IMR-90 (cell line): Measurements from ENCODE around the gene HLA-DRB1. TPM values are rescaled to one million over a fixed set of nuclear protein-coding genes. Genes with fewer than 3 reads are reported as not detected.
"Not testable (repeated sequence)": the region's sequence is repeated elsewhere in the genome, so short reads cannot be mapped to it uniquely, and the experiment has no call there.

Experiments
- ATAC-seq: fragments of 200-7000 bp; cut with Tn5 transposase; 2 replicates; pipeline ENCODE4 v1.9.1; 2020; ENCODE audit warnings: low read depth, mild to moderate bottlenecking, moderate library complexity
- BruUV-seq: library from RNA; stranded (reverse); fragments of 400-500 nt; replicated peaks from 2 replicates; lab custom pipeline; 2021; lab: Mats Ljungman, UMichigan
- CTCF ChIA-PET: fragments of 300-600 bp; formaldehyde crosslinking; extraction: SDS; loops from one replicate; lab custom pipeline; 2021; ENCODE audit warnings: antibody characterized with exemption; lab: Yijun Ruan, JAX
- POLR2A ChIA-PET: fragments of 300-600 bp; sonication (Branson Sonifier 250); formaldehyde crosslinking; loops from one replicate; lab custom pipeline; 2022; ENCODE audit warnings: antibody characterized with exemption; ENCODE audit not compliant: unreplicated experiment; lab: Charles Lee
- DNase-seq: peaks from one replicate; pipeline ENCODE4 v3.0.0; 2013
- H2AFZ ChIP-seq: replicated peaks from 2 replicates; pipeline ENCODE3; 2013; ENCODE audit warnings: low read length, mild to moderate bottlenecking; ENCODE audit not compliant: poor library complexity
- H2AK5ac ChIP-seq: 2 replicates; pipeline ENCODE4 v1.6.1; 2013; ENCODE audit warnings: low read depth, low read length, inconsistent platforms
- H2AK9ac ChIP-seq: replicated peaks from 2 replicates; pipeline ENCODE3; 2013; ENCODE audit warnings: mild to moderate bottlenecking, low read depth, low read length, moderate library complexity; ENCODE audit not compliant: poor library complexity
- H2BK120ac ChIP-seq: 2 replicates; pipeline ENCODE4 v1.6.1; 2013; ENCODE audit warnings: low read depth, low read length, inconsistent platforms
- H2BK15ac ChIP-seq: 3 replicates; pipeline ENCODE4 v1.6.1; 2013; ENCODE audit warnings: low read depth, low read length, inconsistent platforms
- H2BK20ac ChIP-seq: 2 replicates; pipeline ENCODE4 v1.6.1; 2013; ENCODE audit warnings: low read depth, mild to moderate bottlenecking, inconsistent platforms, low read length, moderate library complexity
- H2BK5ac ChIP-seq: 2 replicates; pipeline ENCODE4 v1.6.1; 2013; ENCODE audit warnings: mild to moderate bottlenecking, low read depth, low read length, inconsistent platforms; ENCODE audit not compliant: poor library complexity, severe bottlenecking
- H3K14ac ChIP-seq: replicated peaks from 2 replicates; pipeline ENCODE4 v1.6.1; 2013; ENCODE audit warnings: low read depth, low read length, inconsistent platforms
- H3K18ac ChIP-seq: 2 replicates; pipeline ENCODE4 v1.6.1; 2013; ENCODE audit warnings: low read depth, low read length, control low read depth
- H3K23ac ChIP-seq: 2 replicates; pipeline ENCODE4 v1.6.1; 2013; ENCODE audit warnings: low read depth, low read length, inconsistent platforms
- H3K27ac ChIP-seq: 2 replicates; pipeline ENCODE4 v1.5.1; 2013; ENCODE audit warnings: mild to moderate bottlenecking, control low read depth, low read length; ENCODE audit not compliant: insufficient read depth
- H3K27me3 ChIP-seq: 2 replicates; pipeline ENCODE4 v1.6.1; 2013; ENCODE audit warnings: low read length; ENCODE audit not compliant: control insufficient read depth, insufficient read depth
- H3K36me3 ChIP-seq: 2 replicates; pipeline ENCODE4 v1.6.1; 2013; ENCODE audit warnings: low read length, mixed read lengths; ENCODE audit not compliant: control insufficient read depth, insufficient read depth
- H3K4ac ChIP-seq: 2 replicates; pipeline ENCODE4 v1.6.1; 2013; ENCODE audit warnings: low read depth, low read length, inconsistent platforms
- H3K4me1 ChIP-seq: 2 replicates; pipeline ENCODE4 v1.6.1; 2013; ENCODE audit warnings: low read length, mixed read lengths; ENCODE audit not compliant: control insufficient read depth, insufficient read depth
- H3K4me2 ChIP-seq: 2 replicates; pipeline ENCODE4 v1.6.1; 2013; ENCODE audit warnings: low read depth, mild to moderate bottlenecking, control low read depth, low read length, moderate library complexity
- H3K4me3 ChIP-seq: 2 replicates; pipeline ENCODE4 v1.5.1; 2013; ENCODE audit warnings: low read depth, mild to moderate bottlenecking, control low read depth, low read length, moderate library complexity; ENCODE audit not compliant: insufficient read depth
- H3K56ac ChIP-seq: 2 replicates; pipeline ENCODE4 v1.6.1; 2013; ENCODE audit warnings: low read length, inconsistent platforms; ENCODE audit not compliant: insufficient read depth; ENCODE audit errors: extremely low read depth
- H3K79me1 ChIP-seq, 2 experiments: 2 replicates each; pipeline ENCODE4 v1.6.1; 2013; ENCODE audit warnings: low read length in 2 of 2, inconsistent platforms in 1 of 2, low read depth in 1 of 2
- H3K9ac ChIP-seq: 2 replicates; pipeline ENCODE4 v1.6.1; 2013; ENCODE audit warnings: low read depth, low read length, control low read depth
- H3K9me1 ChIP-seq: 2 replicates; pipeline ENCODE4 v1.6.1; 2013; ENCODE audit warnings: low read length, inconsistent platforms; ENCODE audit not compliant: insufficient read depth
- H3K9me3 ChIP-seq: 2 replicates; pipeline ENCODE4 v1.6.1; 2013; ENCODE audit warnings: low read length; ENCODE audit not compliant: control insufficient read depth, insufficient read depth
- H4K20me1 ChIP-seq: 2 replicates; pipeline ENCODE4 v1.6.1; 2013; ENCODE audit warnings: low read length, inconsistent platforms; ENCODE audit not compliant: insufficient read depth
- H4K5ac ChIP-seq: 2 replicates; pipeline ENCODE4 v1.6.1; 2013; ENCODE audit warnings: mild to moderate bottlenecking, low read depth, low read length, control low read depth
- H4K8ac ChIP-seq, 2 experiments: 2 replicates each; pipeline ENCODE4 v1.6.1; 2013; ENCODE audit warnings: low read depth in 2 of 2, low read length in 2 of 2, control low read depth in 1 of 2, inconsistent platforms in 1 of 2
- H4K91ac ChIP-seq: 2 replicates; pipeline ENCODE4 v1.6.1; 2013; ENCODE audit warnings: low read depth, low read length, inconsistent platforms; ENCODE audit not compliant: insufficient read depth
- WGBS, 2 experiments: methylation state at CpG; one replicate each; pipeline versions ENCODE4 v1.1.5 to v1.1.7; 2013; ENCODE audit warnings: missing lambda C conversion rate in 2 of 2; ENCODE audit not compliant: insufficient read length in 1 of 2; ENCODE audit errors: extremely low coverage in 2 of 2; 5-methylcytosine and 5-hydroxymethylcytosine counted together
- dilution Hi-C: fragments of 300-500 bp; cut with HindIII; formaldehyde crosslinking; loops from one replicate; pipeline ENCODE4 v1.14.3; 2018; ENCODE audit warnings: low sequenced_read_pairs; ENCODE audit not compliant: unreplicated experiment
- in situ Hi-C: fragments of 300-500 bp; cut with MboI; formaldehyde crosslinking; loops from 3 replicates; pipeline ENCODE4 v1.14.3; 2019; ENCODE audit warnings: low sequenced_read_pairs, inconsistent platforms, mixed read lengths
- intact Hi-C: fragments of 100-400 bp; cut with micrococcal nuclease; formaldehyde crosslinking; loops from 2 replicates; pipeline ENCODE4 v1.10.0; 2022
- polyA plus RNA-seq, 3 experiments: library from polyadenylated mRNA; depleted of rRNA; stranded (reverse); fragments of >200 nt; gene quantifications; 2 replicates each; pipeline ENCODE4 v1.2.3, GENCODE V29; 2012; ENCODE audit warnings: low replicate concordance in 1 of 3
- total RNA-seq: library from RNA; depleted of rRNA; stranded (reverse); fragments of >200 nt; gene quantifications from 2 replicates; pipeline ENCODE4 v1.2.3, GENCODE V29; 2012

Gene HLA-DRB1
- total and polyA plus RNA-seq, 2 of the 4 experiments (the other 2 are of a cell fraction) = not detected

DNA sequence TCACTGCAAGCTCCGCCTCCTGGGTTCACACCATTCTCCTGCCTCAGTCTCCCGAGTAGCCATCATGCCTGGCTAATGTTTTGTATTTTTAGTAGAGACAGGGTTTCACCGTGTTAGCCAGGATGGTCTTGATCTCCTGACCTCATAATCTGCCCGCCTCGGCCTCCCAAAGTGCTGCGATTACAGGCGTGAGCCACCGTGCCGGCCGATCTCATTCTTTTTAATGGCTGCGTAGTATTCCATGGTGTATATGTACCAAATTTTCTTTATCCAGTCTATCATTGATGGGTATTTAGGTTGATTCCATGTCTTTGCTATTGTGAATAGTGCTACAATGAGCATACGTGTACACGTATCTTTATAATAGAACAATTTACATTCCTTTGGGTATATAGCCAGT, 40.1 kb upstream of the HLA-DRB1 start:
- H3K27me3 ChIP-seq, H3K9me1 ChIP-seq, H3K23ac ChIP-seq, H3K56ac ChIP-seq, H3K4me2 ChIP-seq, H4K91ac ChIP-seq, H3K36me3 ChIP-seq, H3K4me3 ChIP-seq, DNase-seq, H2BK15ac ChIP-seq, H3K9me3 ChIP-seq, in situ Hi-C loops, CTCF ChIA-PET, POLR2A ChIA-PET, H3K79me1 ChIP-seq, H2AK9ac ChIP-seq, H3K9ac ChIP-seq, H3K4me1 ChIP-seq, ATAC-seq, dilution Hi-C loops, H3K4ac ChIP-seq, H4K8ac ChIP-seq, H4K5ac ChIP-seq, H2BK20ac ChIP-seq, H3K18ac ChIP-seq, H2BK5ac ChIP-seq, H2AFZ ChIP-seq, H2BK120ac ChIP-seq, intact Hi-C loops, H3K14ac ChIP-seq, H3K27ac ChIP-seq, H2AK5ac ChIP-seq, BruUV-seq, H4K20me1 ChIP-seq: not testable (repeated sequence)
- 98% methylated on average over 7 of the region's 13 CpGs; no CpG with 5 or more reads in 1 of the 2 experiments for WGBS, 2 experiments
